Activated B cell treated with CpG ODN at 0.5 μM for 24 hours (primary cell): ENCODE data around the gene VANGL1. TPM values are rescaled to one million over a fixed set of nuclear protein-coding genes. Genes with fewer than 3 reads are reported as not detected.

Source experiments
- ATAC-seq: fragments of 200-7000 bp; cut with Tn5 transposase; one replicate; pipeline ENCODE4 v1.10.0; 2021; ENCODE audit warnings: low read depth, mild to moderate bottlenecking, moderate library complexity
- CTCF ChIA-PET: fragments of 350-600 bp; sonication (Branson Sonifier 250); formaldehyde crosslinking; loops from one replicate; lab custom pipeline; 2021; ENCODE audit warnings: antibody characterized with exemption; lab: Charles Lee
- POLR2A ChIA-PET: fragments of 350-600 bp; sonication (Branson Sonifier 250); formaldehyde crosslinking; loops from one replicate; lab custom pipeline; 2021; ENCODE audit warnings: antibody characterized with exemption; lab: Charles Lee
- DNase-seq: peaks from one replicate; pipeline ENCODE4 v3.0.0; 2022
- H3K27ac Mint-ChIP-seq: one replicate; pipeline ENCODE4 v1.8.0; 2020; ENCODE audit warnings: mixed read lengths
- H3K27me3 Mint-ChIP-seq: one replicate; pipeline ENCODE4 v1.8.0; 2021; ENCODE audit warnings: mixed read lengths
- H3K36me3 Mint-ChIP-seq: one replicate; pipeline ENCODE4 v1.8.0; 2021; ENCODE audit warnings: low read depth, mixed read lengths
- H3K4me1 Mint-ChIP-seq: one replicate; pipeline ENCODE4 v1.8.0; 2021; ENCODE audit warnings: mixed read lengths
- H3K4me3 Mint-ChIP-seq: one replicate; pipeline ENCODE4 v1.8.0; 2020; ENCODE audit warnings: mild to moderate bottlenecking, mixed read lengths
- H3K9me3 Mint-ChIP-seq: one replicate; pipeline ENCODE4 v1.8.0; 2020; ENCODE audit warnings: mixed read lengths
- intact Hi-C: fragments of 100-400 bp; cut with micrococcal nuclease; formaldehyde crosslinking; loops from one replicate; pipeline ENCODE4 v1.15.1; 2024
- total RNA-seq: library from RNA; stranded (reverse); gene quantifications from 2 replicates; pipeline ENCODE4 v1.2.3, GENCODE V29; 2022
- TF ChIP-seq, protein P1 (sequence below): fragments of 200-600 bp; IDR thresholded peaks from one replicate; pipeline ENCODE4 v1.8.0; 2022; ENCODE audit warnings: antibody characterized with exemption, mild to moderate bottlenecking

Gene VANGL1
- total RNA-seq, 1 donor from 2014 or later, result 1.2 TPM

DNA sequence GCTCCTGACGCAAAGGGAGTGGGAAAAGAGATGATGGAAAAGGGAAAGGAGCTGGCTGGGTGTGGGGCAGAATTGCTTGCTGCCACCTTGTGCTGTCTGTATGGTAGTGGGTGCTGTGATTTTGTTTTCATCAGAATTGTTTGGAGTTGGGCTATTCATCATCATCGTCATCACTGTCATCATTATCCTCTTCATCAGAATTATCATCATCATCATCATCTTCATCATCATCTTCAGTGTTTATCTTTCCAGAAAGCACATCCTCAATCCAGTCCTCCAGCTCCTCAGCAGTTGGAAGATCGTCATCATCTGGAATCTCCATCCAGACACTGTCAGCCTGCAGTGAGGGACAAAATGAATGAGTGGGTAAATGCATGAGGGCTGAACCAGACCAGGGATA lies 59.3 kb downstream of the VANGL1 start:
- CTCF ChIA-PET, result no interaction called here
- no peaks in the 10 kb centered on the region for H3K4me1 Mint-ChIP-seq
- DNase-seq (no peak), ATAC-seq (no peak)
- POLR2A ChIA-PET, result no interaction called here
- no peaks in the 10 kb centered on the region for H3K9me3 Mint-ChIP-seq
- TF ChIP-seq, protein P1, sequence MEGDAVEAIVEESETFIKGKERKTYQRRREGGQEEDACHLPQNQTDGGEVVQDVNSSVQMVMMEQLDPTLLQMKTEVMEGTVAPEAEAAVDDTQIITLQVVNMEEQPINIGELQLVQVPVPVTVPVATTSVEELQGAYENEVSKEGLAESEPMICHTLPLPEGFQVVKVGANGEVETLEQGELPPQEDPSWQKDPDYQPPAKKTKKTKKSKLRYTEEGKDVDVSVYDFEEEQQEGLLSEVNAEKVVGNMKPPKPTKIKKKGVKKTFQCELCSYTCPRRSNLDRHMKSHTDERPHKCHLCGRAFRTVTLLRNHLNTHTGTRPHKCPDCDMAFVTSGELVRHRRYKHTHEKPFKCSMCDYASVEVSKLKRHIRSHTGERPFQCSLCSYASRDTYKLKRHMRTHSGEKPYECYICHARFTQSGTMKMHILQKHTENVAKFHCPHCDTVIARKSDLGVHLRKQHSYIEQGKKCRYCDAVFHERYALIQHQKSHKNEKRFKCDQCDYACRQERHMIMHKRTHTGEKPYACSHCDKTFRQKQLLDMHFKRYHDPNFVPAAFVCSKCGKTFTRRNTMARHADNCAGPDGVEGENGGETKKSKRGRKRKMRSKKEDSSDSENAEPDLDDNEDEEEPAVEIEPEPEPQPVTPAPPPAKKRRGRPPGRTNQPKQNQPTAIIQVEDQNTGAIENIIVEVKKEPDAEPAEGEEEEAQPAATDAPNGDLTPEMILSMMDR, result no peak
- H3K27ac Mint-ChIP-seq, result no peak overlapping the region
- H3K36me3 Mint-ChIP-seq, result no peaks in the 10 kb centered on the region
- peaks cover 4% of the 10 kb centered on the region for H3K27me3 Mint-ChIP-seq
- no peak overlapping the region for H3K4me3 Mint-ChIP-seq
- intact Hi-C loops, result no loop called here

DNA sequence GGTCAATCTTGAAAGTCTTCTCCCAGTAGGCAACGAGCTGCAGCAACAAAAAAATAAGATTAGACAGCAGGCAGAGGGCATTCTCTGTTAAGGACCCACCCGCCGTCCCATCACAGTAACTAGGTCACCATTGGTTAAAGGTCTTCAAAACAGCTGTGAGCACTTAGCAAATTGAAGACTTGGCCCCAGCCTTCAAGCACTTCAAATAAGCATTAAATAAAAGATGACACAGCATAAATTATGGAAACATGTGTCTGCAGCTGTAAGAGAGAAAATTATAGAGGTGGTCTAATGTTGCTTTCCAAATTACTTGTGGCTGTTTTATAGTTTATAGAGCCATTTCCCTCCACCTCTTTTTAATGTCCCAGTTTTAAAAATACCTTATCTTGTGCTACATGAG lies 61.2 kb downstream of the VANGL1 start:
- H3K4me3 Mint-ChIP-seq, result no peak overlapping the region
- no peak for DNase-seq
- intact Hi-C loops, result no loop called here
- ATAC-seq, result no peak
- peaks cover 6% of the 10 kb centered on the region for H3K27me3 Mint-ChIP-seq
- H3K27ac Mint-ChIP-seq, result no peak overlapping the region
- ChIA-PET CTCF (no interaction called here), POLR2A (no interaction called here)
- H3K36me3 Mint-ChIP-seq, result no peaks in the 10 kb centered on the region
- H3K9me3 Mint-ChIP-seq, result no peaks in the 10 kb centered on the region
- no peaks in the 10 kb centered on the region for H3K4me1 Mint-ChIP-seq
- TF ChIP-seq, protein P1, result no peak

DNA sequence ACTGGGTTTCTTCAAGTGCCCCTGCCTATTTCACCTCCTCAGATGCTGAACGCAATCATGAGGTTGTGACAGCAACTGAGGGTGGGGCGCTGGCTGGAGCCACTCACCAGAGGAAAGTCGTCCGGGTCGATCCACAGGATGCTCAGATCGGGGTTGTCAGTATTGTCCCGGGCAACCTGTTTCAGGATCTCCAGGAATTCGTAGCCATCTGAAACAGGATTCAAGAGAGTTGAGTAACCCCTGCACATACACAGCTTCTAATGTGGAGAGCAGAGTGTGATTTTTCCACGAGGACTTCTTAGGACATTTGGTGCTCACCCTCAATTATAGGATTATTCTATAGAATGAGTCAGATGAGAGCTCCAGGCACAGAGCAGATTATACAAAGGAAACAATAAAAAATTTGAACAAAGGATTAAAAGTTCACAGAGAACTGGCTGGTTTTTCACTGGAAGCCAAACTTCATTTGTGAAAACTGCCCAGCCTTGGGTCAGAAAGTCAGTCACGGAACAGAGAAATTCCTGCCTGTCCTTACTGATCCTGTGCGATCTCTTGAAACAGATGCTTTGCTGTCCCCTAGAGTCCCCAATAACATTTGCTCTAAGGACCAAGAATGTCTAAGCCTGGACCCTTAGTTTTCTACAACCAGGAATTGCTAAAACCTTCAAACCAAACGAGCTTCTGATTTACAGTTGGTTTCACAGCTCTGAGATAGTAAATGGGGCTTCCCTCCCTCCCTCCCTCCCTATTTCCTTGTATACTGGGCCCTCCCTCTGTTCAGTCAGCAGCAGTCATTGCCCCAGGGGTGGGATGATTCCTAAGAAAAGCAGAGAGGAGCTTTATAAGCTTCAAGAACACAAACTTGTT lies 63.5 kb downstream of the VANGL1 start:
- Mint-ChIP-seq H3K9me3 (no peaks in the 10 kb centered on the region), H3K36me3 (no peaks in the 10 kb centered on the region), H3K27ac (no peak overlapping the region), H3K27me3 (peaks cover 10% of the 10 kb centered on the region), H3K4me1 (no peaks in the 10 kb centered on the region), H3K4me3 (no peak overlapping the region)
- ATAC-seq (no peak), DNase-seq (no peak)
- POLR2A ChIA-PET, result no interaction called here
- TF ChIP-seq, protein P1, result no peak
- CTCF ChIA-PET, result interaction anchor here (1.0 to 1.7 kb wide), 2 partner anchors 97 to 136 kb away, joined by 3 to 6 read pairs; no protein-coding TSS in a partner anchor
- intact Hi-C loops, result loop anchor here (5.0 kb wide), 1 partner anchor 568 kb away; no protein-coding TSS in a partner anchor

DNA sequence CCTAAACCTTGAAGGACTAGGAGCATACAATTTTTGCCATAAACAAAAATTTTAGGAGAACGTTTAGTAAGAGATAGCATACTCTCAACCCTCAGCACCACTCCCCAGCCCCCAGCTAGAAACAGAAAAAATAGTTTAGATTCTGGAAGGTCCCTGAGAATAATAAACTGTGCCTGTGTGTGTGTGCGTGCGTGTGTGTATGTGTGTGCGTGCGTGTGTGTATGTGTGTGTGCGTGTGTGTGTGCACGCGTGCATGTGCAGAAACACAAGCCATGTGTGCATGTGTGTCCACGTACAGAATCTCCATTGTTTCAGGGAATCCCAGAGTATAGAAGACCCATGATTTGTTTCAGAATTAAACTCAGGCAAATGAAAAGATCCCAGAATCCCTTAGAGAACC lies 64.2 kb downstream of the VANGL1 start:
- Mint-ChIP-seq H3K36me3 (no peaks in the 10 kb centered on the region), H3K9me3 (no peaks in the 10 kb centered on the region), H3K27ac (no peak overlapping the region), H3K4me3 (no peak overlapping the region), H3K4me1 (no peaks in the 10 kb centered on the region), H3K27me3 (peaks cover 10% of the 10 kb centered on the region)
- TF ChIP-seq, protein P1, result no peak
- ChIA-PET CTCF (interaction anchor here (0.8 to 1.7 kb wide), 8 partner anchors 11 to 566 kb away, joined by 3 to 11 read pairs (median 3); no protein-coding TSS in a partner anchor), POLR2A (no interaction called here)
- intact Hi-C loops, result loop anchor here (2.0 to 5.0 kb wide), 2 partner anchors 97 to 569 kb away; no protein-coding TSS in a partner anchor
- DNase-seq, result no peak
- no peak for ATAC-seq
